HG03135 (cell line): ENCODE data around the gene ZBTB34.

Experiments used
- ATAC-seq: cut with Tn5 transposase; IDR thresholded peaks from one replicate; pipeline ENCODE4 v1.9.1; 2021; ENCODE audit warnings: mild to moderate bottlenecking, moderate library complexity; ENCODE audit not compliant: unreplicated experiment

The ZBTB34 gene

DNA sequence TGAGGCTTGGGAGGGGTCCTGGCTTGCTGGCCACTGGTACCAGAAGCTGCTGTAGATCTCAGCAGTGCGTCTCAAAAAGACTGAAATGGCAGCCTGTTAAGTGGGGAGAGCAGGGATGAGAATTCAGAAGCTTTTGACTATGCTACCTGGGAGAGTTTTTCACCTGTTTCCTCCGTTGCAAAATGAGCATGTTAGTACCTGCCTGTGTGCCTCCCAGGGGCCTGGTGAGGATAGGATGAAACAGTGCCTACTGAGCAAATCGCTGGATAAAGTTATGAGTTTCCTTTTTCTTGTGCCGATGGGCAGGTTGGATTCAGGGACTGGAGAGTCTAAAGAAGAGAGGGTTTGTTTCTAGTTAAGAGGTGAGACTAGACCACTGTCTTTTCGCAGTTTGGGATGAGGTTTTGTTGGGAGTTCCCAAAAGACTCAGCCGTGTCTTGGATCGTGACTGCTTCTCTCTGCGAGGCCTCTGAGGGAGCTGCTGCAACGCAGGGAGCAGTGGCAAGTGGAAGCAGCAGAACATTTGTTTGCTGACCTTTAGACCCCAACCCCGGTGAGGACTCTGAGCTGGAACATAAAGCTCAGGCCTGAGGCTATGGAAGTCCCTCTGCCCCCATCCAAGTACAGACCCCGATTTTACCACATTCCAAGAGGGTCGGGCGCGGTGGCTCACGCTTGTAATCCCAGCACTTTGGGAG is 55.6 kb downstream of the ZBTB34 start:
- ATAC-seq, result no peak

DNA sequence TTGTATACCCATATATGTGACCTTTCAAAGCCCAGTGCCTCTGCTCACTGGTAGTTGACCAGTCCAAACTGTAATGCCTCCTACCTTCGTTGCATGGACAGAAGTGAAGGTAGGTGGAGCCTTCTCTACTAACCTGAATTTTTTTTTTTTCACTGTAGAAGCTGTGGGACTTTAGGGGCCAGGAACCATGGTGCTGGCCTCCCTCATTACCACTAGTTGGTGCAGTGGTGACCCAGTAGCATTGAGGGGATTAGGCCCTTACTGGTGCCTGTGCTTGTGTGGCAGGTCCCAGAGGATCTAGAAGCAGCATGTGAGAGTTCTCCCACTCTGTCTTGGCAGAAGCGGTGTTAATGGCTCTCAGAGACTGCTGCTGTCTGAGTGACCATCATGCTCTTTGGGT is 56.5 kb downstream of the ZBTB34 start:
- no peak for ATAC-seq

DNA sequence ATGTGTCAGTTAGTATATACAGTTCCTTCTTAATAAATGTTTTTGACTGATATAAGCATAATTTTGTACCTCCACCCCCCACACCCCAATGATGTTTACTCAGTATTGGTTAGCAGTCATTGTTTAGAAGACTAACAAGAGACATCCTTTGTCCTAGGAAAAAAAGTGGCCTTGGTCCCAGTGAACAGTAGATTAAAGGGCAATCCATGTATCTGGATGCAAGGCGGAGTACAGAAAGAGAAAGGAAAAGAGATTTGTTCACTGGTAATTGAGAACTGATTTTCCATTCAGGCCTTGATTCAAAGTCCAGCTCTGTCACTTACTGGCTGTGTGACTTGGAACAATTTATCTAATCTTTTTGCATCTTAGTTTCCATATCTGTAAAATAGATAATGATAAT is 58.8 kb downstream of the ZBTB34 start:
- ATAC-seq, result no peak

DNA sequence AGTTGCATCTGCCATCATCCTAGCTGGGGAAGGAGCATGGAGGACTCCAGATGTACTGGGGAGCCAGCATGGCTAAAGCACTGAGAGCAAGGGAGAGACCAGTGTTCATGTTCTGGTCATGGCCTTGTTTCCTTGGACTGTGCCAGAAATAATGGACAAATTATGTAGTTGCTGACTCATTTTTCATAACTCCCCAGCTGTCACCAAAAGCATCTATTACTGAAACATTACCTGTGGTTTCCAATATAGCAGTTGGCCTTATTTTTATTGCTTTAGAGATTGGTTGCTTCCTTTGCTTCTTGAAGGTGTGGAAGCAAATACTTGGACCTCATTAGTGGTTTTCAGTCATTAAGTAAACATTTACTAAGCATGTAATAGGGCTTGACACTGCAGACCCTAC is 65.4 kb downstream of the ZBTB34 start:
- ATAC-seq, result no peak

DNA sequence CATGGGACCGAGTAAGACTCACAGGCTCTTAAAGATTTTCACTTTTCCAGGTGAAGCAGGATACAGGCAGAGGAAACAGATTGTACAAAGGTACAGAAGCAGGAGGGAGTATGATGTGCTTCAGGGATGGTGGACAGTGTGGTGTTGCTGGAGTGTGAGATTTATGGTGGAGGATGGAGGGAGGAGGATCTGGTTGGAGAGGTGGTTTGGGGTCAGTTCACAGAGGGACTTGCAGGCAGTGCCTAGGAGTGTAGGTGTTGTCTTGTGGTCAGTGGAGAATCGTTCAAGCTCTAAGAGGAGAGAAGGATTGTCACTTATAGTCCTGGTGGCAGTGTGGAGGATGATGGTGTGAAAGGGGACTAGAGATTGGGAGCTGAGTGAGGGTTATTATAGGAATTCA is 65.9 kb downstream of the ZBTB34 start:
- ATAC-seq, result no peak

DNA sequence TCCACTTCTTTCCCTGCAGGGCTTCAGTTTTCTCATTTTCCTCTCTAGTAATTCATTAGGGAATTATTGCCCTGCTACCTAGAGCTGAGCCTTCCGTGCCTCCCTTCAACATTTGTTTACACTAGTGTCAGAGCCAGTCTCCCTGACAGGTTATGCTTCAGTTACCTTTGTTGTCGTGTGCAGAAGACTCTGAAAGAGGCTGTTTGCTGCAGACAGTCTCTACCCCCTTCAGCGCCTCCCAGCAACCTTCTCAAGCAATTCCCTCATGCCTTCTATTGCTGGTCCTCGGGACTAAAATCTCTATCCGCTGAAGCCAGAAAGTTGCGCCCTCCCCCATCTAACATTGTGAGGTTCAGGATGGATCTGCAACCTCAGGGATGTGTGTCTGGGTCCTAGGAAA is 67.0 kb downstream of the ZBTB34 start:
- no peak for ATAC-seq

DNA sequence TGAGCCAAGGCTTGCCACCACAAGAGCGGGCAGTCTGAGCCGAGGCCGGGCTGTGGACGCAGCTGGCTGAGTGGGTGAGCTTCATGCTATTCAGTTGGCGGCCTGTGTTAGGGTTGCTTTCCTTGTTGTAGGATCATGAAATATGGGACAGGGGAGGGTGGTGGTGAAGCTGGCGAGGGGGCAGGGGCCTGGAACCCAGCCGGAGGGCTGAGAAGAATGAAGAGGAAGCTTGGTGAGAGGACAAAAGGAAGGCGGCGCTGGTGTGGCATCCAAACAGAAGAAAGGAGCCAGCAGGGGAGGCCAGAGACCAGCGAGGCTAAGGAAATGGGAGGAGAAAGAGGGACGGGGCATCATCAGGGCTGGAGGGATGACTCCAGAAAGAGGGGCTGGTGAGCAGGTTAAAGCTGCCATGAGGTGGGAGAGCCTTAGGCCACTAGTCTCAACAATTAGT is 72.5 kb downstream of the ZBTB34 start:
- no peak for ATAC-seq

DNA sequence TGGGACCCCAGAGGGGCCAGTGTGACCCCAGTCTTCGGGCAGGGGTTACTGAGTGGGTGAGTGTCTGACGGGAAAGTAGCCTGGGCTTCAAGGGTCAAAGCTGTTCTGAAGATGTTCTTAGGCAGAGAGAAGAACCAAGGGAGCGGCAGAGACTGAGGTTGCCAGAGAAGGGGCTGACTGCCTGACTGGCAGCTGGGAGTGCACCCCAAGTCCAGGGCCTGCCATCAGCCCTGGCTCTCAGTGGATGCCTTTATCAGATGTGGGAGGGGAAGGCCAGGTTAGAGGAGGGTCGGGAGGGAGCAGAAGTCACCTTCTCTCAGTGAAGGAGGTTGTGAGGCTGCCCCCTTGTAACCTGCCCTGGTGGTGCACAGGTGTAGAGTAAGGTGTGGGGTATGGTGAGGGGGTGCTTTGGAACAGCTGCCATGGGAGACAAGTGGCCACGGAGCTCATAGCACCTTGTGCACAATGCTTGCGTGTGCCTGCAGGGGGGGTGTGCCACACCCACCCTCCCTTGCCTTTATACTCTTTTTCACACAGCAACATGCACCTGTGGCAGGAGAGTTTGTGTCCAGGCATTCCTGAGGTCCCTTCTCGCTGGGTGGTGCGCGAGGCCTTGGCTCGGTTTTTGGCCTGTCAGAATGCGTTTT is 73.0 kb downstream of the ZBTB34 start:
- ATAC-seq, result no peak

DNA sequence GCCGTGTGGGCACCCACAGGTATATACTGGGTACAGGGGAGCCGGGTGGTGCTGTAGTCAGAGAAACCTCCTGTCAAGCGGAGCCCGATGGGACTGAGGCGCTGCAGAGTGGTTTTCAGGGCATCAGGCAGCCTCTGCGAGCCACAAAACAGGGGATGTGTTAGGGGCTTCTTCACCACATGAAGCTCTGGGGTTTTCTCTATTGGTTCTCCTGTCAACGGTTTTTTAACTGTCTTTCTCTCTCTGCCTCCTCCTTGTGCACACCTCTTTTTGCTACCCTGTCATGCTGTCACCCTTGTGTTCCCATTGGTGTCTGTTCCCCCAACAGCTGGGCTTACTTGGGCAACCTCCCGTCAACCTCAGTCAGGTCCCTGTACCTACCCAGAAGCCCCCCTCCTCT is 74.0 kb downstream of the ZBTB34 start:
- ATAC-seq, result no peak
